ENCODE results near the gene VIT.

GRCh38 chr2:36655453-36655852 is 41.1 kb upstream of the VIT start:
- TF ChIP-seq CTCF (IDR thresholded peaks at IDR 0.05; ENCODE audit: insufficient read depth, low read length, poor library complexity, severe bottlenecking), result no peak
- TF ChIP-seq EZH2phosphoT487 (conservative IDR thresholded peaks at IDR 0.05; ENCODE audit: low read length), result no peak

Measured in SU-DHL-6 (cell line).